HG03520 (cell line): ENCODE measurements around the gene TUBGCP4.
"Not testable (repeated sequence)": the region's sequence is repeated elsewhere in the genome, so short reads cannot be mapped to it uniquely, and the experiment has no call there.

Experiments used
- ATAC-seq: cut with Tn5 transposase; IDR thresholded peaks from one replicate; pipeline ENCODE4 v1.9.1; 2021; ENCODE audit warnings: mild to moderate bottlenecking, moderate library complexity; ENCODE audit not compliant: unreplicated experiment

The TUBGCP4 gene

GRCh38 chr15:43370975-43371974, at the start of gene TUBGCP4, which contains the start of gene ZSCAN29:
Gene TUBGCP4, plus strand, starts transcription at chr15:43371101. Its CDS starts 254 bp downstream, at chr15:43371355.
Gene ZSCAN29, minus strand, starts transcription at chr15:43371043. Its CDS starts 1,130 bp downstream, at chr15:43369913.
- ATAC-seq, result peak; percentile 64

- no peak for ATAC-seq
Observed at GRCh38 chr15:43325039-43325684, 45.7 kb upstream of the TUBGCP4 start.

DNA sequence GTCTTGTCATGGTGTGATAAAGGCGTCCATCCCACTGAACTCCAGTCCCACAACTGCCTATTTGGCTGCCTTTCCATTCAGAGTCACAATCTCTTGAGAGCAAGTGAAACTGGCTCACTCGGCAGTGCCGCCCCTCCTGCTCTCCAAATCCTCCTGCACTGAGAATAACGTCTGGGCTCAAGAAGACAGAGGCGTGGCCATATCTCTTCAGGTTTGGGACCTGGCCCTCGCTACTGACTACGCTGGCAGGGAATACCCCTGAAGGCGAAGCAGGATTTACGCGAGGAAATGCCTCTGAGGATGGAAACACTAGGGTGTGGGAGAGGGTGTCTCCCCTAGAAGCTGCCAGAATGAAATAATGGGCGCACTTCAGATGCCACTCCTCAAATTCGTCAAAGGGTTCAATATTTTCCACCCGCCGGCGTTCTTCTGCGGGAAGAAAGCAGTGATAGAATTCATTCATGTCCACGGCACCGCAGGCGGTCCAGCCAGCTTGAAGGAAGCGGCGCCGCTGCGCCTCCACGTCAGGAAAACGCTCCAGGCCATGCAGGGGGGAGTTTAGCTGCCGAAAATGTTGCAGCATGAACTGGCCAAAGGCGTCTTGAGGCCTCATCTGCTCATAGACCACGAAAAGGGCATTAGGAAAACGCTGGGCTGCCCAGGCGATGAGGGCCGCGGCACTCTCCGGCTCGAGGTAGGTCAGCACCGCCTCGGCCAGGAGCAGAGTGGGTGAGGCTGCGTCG, 41.5 kb upstream of the TUBGCP4 start:
- ATAC-seq, result no peak

GRCh38 chr15:43329960-43330779, 40.7 kb upstream of the TUBGCP4 start, which contains the start of gene LCMT2:
Gene LCMT2, minus strand, starts transcription at chr15:43330573. Its CDS starts 84 bp downstream, at chr15:43330489.
- ATAC-seq, result peak; percentile 89

DNA sequence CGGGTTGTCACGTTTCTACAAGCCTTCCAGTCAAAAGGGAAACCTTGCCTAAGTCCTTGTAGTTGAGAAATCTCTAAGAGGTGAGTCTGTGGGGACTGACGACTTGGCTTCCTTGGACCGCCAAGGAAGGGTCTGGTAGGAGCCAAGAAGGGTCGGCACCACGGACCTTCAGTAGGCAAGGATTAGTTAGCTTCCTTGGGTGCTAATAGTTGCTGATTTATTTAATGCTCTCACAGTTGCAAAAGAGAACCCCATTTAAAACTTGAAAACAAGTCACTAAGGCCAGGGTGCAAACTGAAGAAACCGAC, 40.2 kb upstream of the TUBGCP4 start:
- peak; percentile 8 for ATAC-seq

DNA sequence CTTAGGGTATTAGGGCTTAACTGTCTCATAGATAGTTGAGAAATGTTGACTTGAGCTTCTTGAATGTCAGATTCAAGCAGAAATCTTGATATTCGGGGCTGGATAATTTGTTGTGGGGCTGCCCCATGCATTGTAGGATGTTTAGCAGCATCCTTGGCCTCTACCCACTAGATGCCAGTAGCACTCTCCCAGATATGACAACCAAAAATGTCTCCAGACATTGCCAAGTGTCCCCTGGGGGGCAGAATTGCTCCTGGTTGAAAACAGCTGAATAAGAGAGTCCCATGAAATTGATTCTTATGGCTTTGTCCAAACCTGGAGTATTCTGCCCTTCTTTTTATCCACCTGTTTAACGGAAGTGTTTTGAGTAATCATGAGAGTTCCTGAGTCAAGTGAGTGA, 24.6 kb upstream of the TUBGCP4 start:
- no peak for ATAC-seq

DNA sequence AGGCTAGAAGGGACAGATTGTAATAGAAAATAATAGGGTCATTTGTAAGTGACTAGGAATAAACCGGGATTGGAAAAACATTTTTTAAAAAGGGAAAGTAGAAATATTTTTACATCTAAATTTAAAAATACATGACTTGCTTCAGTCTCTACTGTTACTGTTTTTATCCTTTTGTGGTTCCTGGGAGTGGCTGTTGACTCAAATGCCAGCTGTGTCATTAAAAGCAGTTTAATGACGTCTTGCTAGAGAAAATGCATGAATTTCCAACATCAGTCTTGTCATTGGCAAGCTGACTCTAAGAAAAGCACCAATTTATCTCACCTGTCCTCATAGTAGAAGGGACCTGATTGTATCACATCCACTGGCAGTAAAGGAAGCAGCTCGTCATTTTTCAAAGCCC, 23.8 kb upstream of the TUBGCP4 start:
- ATAC-seq, result no peak

DNA sequence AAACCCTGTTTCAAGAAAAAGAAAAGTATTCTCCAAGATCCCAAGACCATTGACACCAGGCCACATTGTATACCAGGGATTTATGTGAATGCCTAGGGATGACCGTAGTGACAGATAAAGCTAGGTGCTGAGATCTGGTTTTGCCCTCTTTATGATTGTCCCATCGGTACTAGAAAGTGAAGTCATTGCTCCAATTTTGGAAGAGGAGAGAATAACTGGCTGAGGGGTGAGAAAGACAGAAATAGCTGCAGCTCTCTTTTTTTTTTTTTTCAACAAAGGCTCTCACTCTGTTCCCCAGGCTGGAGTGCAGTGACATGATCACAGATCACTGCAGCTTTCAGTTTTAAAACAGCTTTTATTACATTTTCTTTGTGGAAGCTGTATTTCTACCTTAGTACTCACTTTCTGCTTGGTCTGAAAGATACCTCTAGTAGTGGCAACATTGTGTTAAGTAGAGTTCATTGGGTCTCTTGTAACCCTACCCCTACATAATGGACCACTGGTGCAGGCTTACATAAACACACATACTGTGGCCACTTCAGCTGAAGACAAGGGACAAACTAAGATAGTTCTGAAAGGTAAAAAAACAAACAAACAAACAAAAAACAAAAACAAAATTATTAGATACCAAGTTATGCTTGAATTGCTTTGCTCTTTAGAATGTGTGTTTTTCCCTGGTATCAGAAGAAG, 18.1 kb upstream of the TUBGCP4 start:
- ATAC-seq, result no peak

DNA sequence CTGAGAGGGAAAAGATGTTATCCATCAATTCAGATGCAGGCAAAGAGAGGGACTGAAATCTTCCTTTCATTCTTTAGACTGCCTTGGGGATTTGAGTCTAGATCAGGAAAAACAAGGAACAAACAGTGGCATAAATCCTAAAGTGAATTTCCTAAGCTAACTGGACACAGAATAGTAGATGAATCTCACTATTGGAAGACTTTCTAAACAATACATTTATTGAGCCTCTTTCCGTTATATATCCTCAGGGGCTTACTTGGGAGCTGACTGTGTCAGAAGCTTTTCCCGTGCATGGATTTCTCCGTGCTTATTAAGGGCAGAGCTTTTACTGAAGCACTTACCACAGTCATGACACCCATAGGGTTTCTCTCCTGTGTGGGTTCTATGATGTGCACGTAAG, 10.1 kb upstream of the TUBGCP4 start:
- no peak for ATAC-seq

DNA sequence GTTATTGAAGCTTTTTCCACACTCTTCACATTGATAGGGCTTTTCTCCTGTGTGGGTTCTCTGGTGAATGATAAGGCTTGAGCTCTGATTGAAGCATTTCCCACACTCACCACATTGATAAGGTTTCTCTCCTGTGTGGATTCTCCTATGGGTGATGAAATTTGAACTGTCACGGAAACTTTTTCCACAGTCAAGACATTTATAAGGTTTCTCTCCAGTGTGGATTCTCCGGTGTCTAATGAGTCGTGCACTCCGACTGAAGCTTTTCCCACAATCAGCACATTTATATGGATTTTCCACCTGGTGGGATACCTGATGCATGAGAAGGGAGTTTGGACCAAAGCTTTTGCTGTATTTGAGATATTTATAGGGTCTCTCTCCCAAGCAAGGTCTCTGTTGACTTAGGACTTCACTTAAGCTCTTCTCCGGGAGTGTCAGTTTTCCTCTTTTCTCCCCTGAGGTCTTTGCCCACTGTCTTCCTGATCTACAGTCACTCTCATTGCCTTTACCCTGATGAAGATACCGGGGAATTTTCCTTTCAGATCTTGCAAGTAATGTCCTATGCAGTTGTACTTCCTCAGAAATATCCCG, 9.5 kb upstream of the TUBGCP4 start:
- no peak for ATAC-seq

DNA sequence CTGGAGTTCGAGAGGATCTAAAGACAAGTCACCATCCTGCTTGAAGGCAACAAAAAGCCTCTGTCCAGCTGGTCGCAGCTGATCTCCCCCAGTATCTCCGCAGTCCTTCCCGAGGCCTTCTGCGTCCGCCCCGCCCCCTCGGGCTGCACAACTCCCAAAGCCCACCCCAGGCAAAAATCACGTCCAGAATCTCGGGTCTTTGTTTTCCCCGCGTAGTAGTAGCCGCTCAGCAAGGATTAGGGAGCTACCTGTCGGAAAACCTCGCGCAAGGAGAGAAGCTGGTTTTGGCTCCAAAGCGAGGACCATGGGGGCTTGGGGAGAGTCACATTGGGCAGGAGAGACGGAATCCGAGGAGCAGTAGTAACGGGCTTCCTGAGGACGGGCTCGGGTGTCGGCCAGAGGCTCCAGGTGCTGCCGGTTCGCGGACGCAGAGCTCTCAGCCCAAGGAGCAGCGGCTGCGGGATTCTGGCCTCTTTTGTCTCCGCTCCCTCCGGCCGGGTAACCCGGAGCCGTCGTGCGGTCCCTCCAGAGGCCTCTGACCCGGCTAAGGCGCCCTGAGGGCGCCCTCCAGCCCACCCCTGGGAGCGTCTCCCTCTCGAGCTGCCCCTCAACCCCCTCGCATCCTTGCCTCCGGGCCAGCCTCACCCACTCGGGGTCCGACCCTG, 459 bp upstream of the TUBGCP4 start:
- ATAC-seq, result no peak

GRCh38 chr15:43376017-43376705, 5.3 kb downstream of the TUBGCP4 start:
- no peak for ATAC-seq

- no peak for ATAC-seq
Observed at GRCh38 chr15:43378601-43379000, 7.7 kb downstream of the TUBGCP4 start.

DNA sequence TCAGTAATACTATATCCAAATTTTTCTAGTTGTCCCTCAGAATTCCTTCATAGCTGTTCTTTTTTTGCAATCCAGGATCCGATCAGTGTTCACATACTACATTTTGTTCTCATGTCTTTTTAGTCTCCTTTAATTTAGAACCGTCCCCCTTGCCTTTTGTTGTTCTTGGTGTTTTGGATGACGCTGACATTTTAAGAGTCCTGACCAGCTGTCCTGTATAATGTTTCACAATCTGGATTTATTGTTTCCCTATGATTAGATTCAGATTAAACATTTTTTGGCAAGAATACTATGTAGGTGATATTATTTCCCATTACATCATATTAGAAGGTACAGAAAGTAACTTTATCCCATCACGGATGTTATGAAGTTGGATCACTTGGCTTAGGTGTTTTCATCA, 11.4 kb downstream of the TUBGCP4 start:
- ATAC-seq, result no peak

DNA sequence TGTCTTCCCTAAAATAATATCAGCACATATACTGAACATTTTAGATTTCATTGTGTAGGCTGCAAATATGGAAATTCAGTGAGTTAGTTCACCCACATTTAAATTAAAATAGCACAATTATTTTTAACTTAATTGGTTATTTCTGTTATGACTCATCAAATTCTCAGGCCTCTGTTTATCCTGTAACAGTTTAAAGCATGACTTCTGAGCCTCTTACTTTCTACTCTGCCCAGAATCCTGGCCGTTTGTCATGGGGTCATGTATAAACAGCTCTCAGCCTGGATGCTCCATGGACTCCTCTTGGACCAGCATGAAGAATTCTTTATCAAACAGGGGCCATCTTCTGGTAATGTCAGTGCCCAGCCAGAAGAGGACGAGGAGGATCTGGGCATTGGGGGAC, 12.2 kb downstream of the TUBGCP4 start:
- ATAC-seq, result no peak

DNA sequence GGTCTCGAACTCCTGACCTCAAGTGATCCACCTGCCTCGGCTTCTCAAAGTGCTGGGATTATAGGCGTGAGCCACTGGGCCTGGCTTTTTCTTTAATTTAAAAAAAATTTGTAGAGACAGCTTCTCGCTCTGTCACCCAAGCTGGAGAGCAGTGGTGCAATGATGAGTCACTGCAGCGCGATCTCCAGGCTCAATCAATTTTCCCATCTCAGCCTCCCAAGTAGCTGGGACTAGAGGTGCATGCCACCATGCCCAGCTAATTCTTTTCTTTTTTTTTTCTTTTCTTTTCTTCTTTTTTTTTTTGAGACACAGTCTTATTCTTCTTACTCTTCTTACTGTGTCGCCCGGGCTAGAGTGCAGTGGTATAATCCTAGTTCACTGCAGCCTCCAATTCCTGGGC, 19.8 kb downstream of the TUBGCP4 start:
- ATAC-seq, result no peak

GRCh38 chr15:43393592-43393991, 22.7 kb downstream of the TUBGCP4 start:
- ATAC-seq, result not testable (repeated sequence)

DNA sequence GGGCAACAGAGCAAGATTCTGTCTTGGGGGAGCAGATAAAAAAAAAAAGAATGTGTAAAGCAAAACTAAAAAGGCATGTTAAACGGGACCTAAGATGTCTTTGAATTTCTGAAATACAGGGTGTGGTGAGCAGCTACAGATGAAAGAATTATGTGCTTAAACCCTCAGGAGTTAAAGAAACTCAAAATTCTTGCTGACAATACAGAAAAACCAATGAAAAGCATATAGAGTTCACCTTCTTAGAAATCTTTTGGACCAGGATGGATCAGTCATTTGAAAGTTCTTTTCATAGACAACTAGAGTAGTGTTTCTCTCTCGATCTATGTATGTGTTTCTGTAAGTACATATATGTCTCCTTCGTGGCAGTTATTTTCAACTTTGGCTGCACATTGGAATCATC, 31.4 kb downstream of the TUBGCP4 start:
- no peak for ATAC-seq
